ENCODE measurements around the gene ANO9. TPM values are rescaled to one million over a fixed set of nuclear protein-coding genes. Genes with fewer than 3 reads are reported as not detected.

Gene ANO9
- total and polyA plus RNA-seq, 2 experiments from 2014 or later, result 9.0 to 10.2 TPM

Small RNAs within 50 kb of the gene (small RNA-seq; reads per million reads assigned to genes)
- gene RN7SL838P (ENCODE audit: low replicate concordance), result not detected

Other genes starting within 250 kb of the ANO9 start
- not detected in 2 replicates for gene SCGB1C1, start 248.9 kb downstream of the ANO9 start, total RNA-seq (2014; rRNA removed; shearing (Covaris generic))
- gene SCGB1C1, start 248.9 kb downstream of the ANO9 start, polyA plus RNA-seq (2016; fragmentation: Nextera tagmentation; extraction: Ambion mirVana), result not detected in 2 replicates
- 19.5 and 20.5 TPM in 2 replicates for gene BET1L, start 234.6 kb downstream of the ANO9 start, total RNA-seq (2014; rRNA removed; shearing (Covaris generic))
- gene BET1L, start 234.6 kb downstream of the ANO9 start, polyA plus RNA-seq (2016; fragmentation: Nextera tagmentation; extraction: Ambion mirVana), result 15.2 and 22.8 TPM in 2 replicates
- gene RIC8A, start 234.3 kb downstream of the ANO9 start, total RNA-seq (2014; rRNA removed; shearing (Covaris generic)), result 65.5 and 81.3 TPM in 2 replicates
- 23.6 and 27.3 TPM in 2 replicates for gene RIC8A, start 234.3 kb downstream of the ANO9 start, polyA plus RNA-seq (2016; fragmentation: Nextera tagmentation; extraction: Ambion mirVana)
- 5.2 and 7.0 TPM in 2 replicates for gene SIRT3, start 205.7 kb downstream of the ANO9 start, total RNA-seq (2014; rRNA removed; shearing (Covaris generic))
- 8.9 and 11.4 TPM in 2 replicates for gene SIRT3, start 205.7 kb downstream of the ANO9 start, polyA plus RNA-seq (2016; fragmentation: Nextera tagmentation; extraction: Ambion mirVana)
- gene PSMD13, start 205.0 kb downstream of the ANO9 start, total RNA-seq (2014; rRNA removed; shearing (Covaris generic)), result 99.9 and 111 TPM in 2 replicates
- 114 and 116 TPM in 2 replicates for gene PSMD13, start 205.0 kb downstream of the ANO9 start, polyA plus RNA-seq (2016; fragmentation: Nextera tagmentation; extraction: Ambion mirVana)
- gene NLRP6, start 163.6 kb downstream of the ANO9 start, total RNA-seq (2014; rRNA removed; shearing (Covaris generic)), result 0.73 TPM in 1 of 2 replicates, not detected in the other
- 0.15 TPM in 1 of 2 replicates, not detected in the other for gene NLRP6, start 163.6 kb downstream of the ANO9 start, polyA plus RNA-seq (2016; fragmentation: Nextera tagmentation; extraction: Ambion mirVana)
- 45.4 and 55.8 TPM in 2 replicates for gene PGGHG, start 152.9 kb downstream of the ANO9 start, total RNA-seq (2014; rRNA removed; shearing (Covaris generic))
- gene PGGHG, start 152.9 kb downstream of the ANO9 start, polyA plus RNA-seq (2016; fragmentation: Nextera tagmentation; extraction: Ambion mirVana), result 18.1 and 24.9 TPM in 2 replicates
- not detected in 2 replicates for gene IFITM5, start 142.5 kb downstream of the ANO9 start, total RNA-seq (2014; rRNA removed; shearing (Covaris generic))
- 0.42 TPM in 1 of 2 replicates, not detected in the other for gene IFITM5, start 142.5 kb downstream of the ANO9 start, polyA plus RNA-seq (2016; fragmentation: Nextera tagmentation; extraction: Ambion mirVana)
- gene IFITM2, start 134.2 kb downstream of the ANO9 start, total RNA-seq (2014; rRNA removed; shearing (Covaris generic)), result 57.3 and 91.2 TPM in 2 replicates
- gene IFITM2, start 134.2 kb downstream of the ANO9 start, polyA plus RNA-seq (2016; fragmentation: Nextera tagmentation; extraction: Ambion mirVana), result 857 and 906 TPM in 2 replicates
- 396 and 409 TPM in 2 replicates for gene IFITM1, start 128.0 kb downstream of the ANO9 start, total RNA-seq (2014; rRNA removed; shearing (Covaris generic))
- 1,180 and 1,194 TPM in 2 replicates for gene IFITM1, start 128.0 kb downstream of the ANO9 start, polyA plus RNA-seq (2016; fragmentation: Nextera tagmentation; extraction: Ambion mirVana)
- 72.4 and 82.3 TPM in 2 replicates for gene IFITM3, start 121.2 kb downstream of the ANO9 start, total RNA-seq (2014; rRNA removed; shearing (Covaris generic))
- 829 and 840 TPM in 2 replicates for gene IFITM3, start 121.2 kb downstream of the ANO9 start, polyA plus RNA-seq (2016; fragmentation: Nextera tagmentation; extraction: Ambion mirVana)
- 55.2 and 92.6 TPM in 2 replicates for gene B4GALNT4, start 72.5 kb downstream of the ANO9 start, total RNA-seq (2014; rRNA removed; shearing (Covaris generic))
- gene B4GALNT4, start 72.5 kb downstream of the ANO9 start, polyA plus RNA-seq (2016; fragmentation: Nextera tagmentation; extraction: Ambion mirVana), result 49.9 and 53.5 TPM in 2 replicates
- gene PKP3, start 47.8 kb downstream of the ANO9 start, total RNA-seq (2014; rRNA removed; shearing (Covaris generic)), result 18.7 and 23.0 TPM in 2 replicates
- 6.1 and 7.2 TPM in 2 replicates for gene PKP3, start 47.8 kb downstream of the ANO9 start, polyA plus RNA-seq (2016; fragmentation: Nextera tagmentation; extraction: Ambion mirVana)
- 59.1 and 63.0 TPM in 2 replicates for gene SIGIRR, start 27.0 kb downstream of the ANO9 start, total RNA-seq (2014; rRNA removed; shearing (Covaris generic))
- 72.2 and 96.2 TPM in 2 replicates for gene SIGIRR, start 27.0 kb downstream of the ANO9 start, polyA plus RNA-seq (2016; fragmentation: Nextera tagmentation; extraction: Ambion mirVana)
- gene PTDSS2, start 8.3 kb upstream of the ANO9 start, total RNA-seq (2014; rRNA removed; shearing (Covaris generic)), result 46.6 and 145 TPM in 2 replicates
- 22.7 and 23.8 TPM in 2 replicates for gene PTDSS2, start 8.3 kb upstream of the ANO9 start, polyA plus RNA-seq (2016; fragmentation: Nextera tagmentation; extraction: Ambion mirVana)
- 50.4 and 56.3 TPM in 2 replicates for gene RNH1, start 65.2 kb upstream of the ANO9 start, total RNA-seq (2014; rRNA removed; shearing (Covaris generic))
- gene RNH1, start 65.2 kb upstream of the ANO9 start, polyA plus RNA-seq (2016; fragmentation: Nextera tagmentation; extraction: Ambion mirVana), result 32.3 and 33.3 TPM in 2 replicates
- gene HRAS, start 93.6 kb upstream of the ANO9 start, total RNA-seq (2014; rRNA removed; shearing (Covaris generic)), result 28.7 and 37.9 TPM in 2 replicates
- 46.3 and 48.7 TPM in 2 replicates for gene HRAS, start 93.6 kb upstream of the ANO9 start, polyA plus RNA-seq (2016; fragmentation: Nextera tagmentation; extraction: Ambion mirVana)
- gene LRRC56, start 95.5 kb upstream of the ANO9 start, total RNA-seq (2014; rRNA removed; shearing (Covaris generic)), result 0.54 and 0.87 TPM in 2 replicates
- gene LRRC56, start 95.5 kb upstream of the ANO9 start, polyA plus RNA-seq (2016; fragmentation: Nextera tagmentation; extraction: Ambion mirVana), result 0.52 and 0.73 TPM in 2 replicates
- gene LMNTD2, start 118.7 kb upstream of the ANO9 start, total RNA-seq (2014; rRNA removed; shearing (Covaris generic)), result 1.3 and 1.8 TPM in 2 replicates
- 1.9 and 2.1 TPM in 2 replicates for gene LMNTD2, start 118.7 kb upstream of the ANO9 start, polyA plus RNA-seq (2016; fragmentation: Nextera tagmentation; extraction: Ambion mirVana)
- 59.1 and 64.8 TPM in 2 replicates for gene RASSF7, start 119.0 kb upstream of the ANO9 start, total RNA-seq (2014; rRNA removed; shearing (Covaris generic))
- gene RASSF7, start 119.0 kb upstream of the ANO9 start, polyA plus RNA-seq (2016; fragmentation: Nextera tagmentation; extraction: Ambion mirVana), result 37.6 and 39.6 TPM in 2 replicates
- gene PHRF1, start 134.5 kb upstream of the ANO9 start, total RNA-seq (2014; rRNA removed; shearing (Covaris generic)), result 33.9 and 45.9 TPM in 2 replicates
- gene PHRF1, start 134.5 kb upstream of the ANO9 start, polyA plus RNA-seq (2016; fragmentation: Nextera tagmentation; extraction: Ambion mirVana), result 11.0 and 11.6 TPM in 2 replicates
- gene IRF7, start 173.9 kb upstream of the ANO9 start, total RNA-seq (2014; rRNA removed; shearing (Covaris generic)), result 13.8 and 17.3 TPM in 2 replicates
- gene IRF7, start 173.9 kb upstream of the ANO9 start, polyA plus RNA-seq (2016; fragmentation: Nextera tagmentation; extraction: Ambion mirVana), result 11.4 and 12.3 TPM in 2 replicates
- gene CDHR5, start 182.9 kb upstream of the ANO9 start, total RNA-seq (2014; rRNA removed; shearing (Covaris generic)), result not detected in 2 replicates
- gene CDHR5, start 182.9 kb upstream of the ANO9 start, polyA plus RNA-seq (2016; fragmentation: Nextera tagmentation; extraction: Ambion mirVana), result not detected in 2 replicates
- not detected in 2 replicates for gene SCT, start 185.2 kb upstream of the ANO9 start, total RNA-seq (2014; rRNA removed; shearing (Covaris generic))
- gene SCT, start 185.2 kb upstream of the ANO9 start, polyA plus RNA-seq (2016; fragmentation: Nextera tagmentation; extraction: Ambion mirVana), result 2.6 and 3.8 TPM in 2 replicates
- gene DRD4, start 195.3 kb upstream of the ANO9 start, total RNA-seq (2014; rRNA removed; shearing (Covaris generic)), result 0.27 and 1.0 TPM in 2 replicates
- gene DRD4, start 195.3 kb upstream of the ANO9 start, polyA plus RNA-seq (2016; fragmentation: Nextera tagmentation; extraction: Ambion mirVana), result 1.3 and 1.8 TPM in 2 replicates